GF-D8 (cell line): ENCODE results near the gene APPL2.
A peak's percentile ranks its signal among the peaks of the same experiment; 100 is the strongest.

Experiments used
- DNase-seq: peaks from one replicate; lab custom pipeline; 2025; lab: John Stamatoyannopoulos, UW

The APPL2 gene

DNA sequence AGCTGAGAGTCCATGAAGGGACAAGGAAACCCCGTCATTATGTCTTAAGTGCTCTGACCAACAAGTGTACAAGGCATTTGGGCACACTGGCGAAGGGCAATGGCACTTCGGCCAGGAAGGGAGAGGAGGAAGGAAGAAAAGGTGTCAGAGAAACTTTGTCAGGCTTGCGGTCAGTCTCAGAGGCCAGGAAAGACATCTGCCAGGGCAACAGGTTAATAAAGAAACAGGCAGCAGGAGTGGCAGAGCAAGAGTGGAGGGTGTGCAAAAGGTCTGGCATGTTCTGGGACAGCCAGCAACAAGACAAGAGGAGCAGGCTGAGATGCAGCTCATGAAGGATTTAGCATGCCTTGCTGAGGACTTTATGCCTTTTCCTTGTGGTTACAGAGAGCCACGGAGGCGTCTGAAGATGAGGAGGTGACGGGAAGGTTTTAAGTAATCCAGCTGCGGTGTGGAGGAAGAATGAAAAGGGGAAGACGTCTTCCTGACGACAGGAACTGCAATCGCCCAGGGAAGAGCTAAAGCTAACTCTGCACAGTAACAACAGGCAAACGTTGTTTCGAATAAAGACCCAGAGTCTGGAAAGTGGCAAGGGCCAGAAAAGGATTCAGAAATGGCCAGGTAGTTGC, 13.1 kb downstream of the APPL2 start:
- DNase-seq, result peak; percentile 20

DNA sequence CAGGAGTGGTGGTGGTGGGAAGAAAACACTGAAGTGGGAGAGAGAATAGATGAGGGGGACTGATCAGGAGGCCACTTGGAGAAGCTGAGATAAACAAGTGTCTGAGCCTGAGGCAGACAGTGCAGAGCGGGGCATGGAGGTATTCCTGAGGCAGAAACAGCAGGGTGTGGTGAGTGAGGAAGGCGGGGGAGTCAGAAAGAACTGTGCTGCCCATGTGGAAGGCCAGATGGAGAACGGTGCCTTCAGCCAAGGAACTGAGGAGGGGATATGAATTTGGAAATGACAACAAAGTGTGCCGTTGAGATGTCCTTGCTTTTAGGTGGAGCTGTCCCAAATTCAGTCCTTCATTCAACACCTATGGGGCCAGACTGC, 13.7 kb downstream of the APPL2 start:
- no peak for DNase-seq

DNA sequence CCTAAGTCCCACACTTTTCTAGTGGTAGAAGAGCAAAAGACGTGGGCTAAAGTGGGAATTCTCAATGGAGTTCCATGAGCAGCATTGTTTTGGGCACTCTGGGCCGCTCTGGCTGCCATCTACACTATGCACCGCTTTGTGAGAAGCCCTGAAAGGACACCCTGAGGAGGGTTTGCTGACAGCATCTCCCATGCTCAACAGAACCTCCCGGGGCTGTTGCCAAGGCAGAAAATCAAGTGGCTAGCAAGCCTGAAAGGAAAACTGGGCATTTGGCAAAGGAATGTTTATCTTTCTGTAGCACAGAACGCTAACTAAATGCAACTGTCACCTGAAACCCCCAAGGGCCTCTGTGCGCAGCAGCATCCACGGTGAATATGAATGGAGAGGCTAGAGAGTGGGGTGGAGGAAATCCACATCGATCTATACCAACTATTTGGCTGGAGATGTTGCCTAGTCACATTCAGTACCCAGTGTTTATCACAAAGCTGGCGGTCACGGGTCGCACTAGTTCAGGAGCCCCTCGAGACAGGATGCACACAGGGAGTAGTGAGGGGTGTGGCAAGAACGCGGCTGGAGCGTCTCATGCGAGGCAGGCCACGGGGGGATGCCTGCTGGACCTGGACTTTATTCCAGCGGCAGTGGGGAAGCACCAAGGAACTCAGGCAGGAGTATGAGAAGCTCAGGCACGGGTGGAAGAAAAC, 14.2 kb downstream of the APPL2 start:
- DNase-seq, result no peak

DNA sequence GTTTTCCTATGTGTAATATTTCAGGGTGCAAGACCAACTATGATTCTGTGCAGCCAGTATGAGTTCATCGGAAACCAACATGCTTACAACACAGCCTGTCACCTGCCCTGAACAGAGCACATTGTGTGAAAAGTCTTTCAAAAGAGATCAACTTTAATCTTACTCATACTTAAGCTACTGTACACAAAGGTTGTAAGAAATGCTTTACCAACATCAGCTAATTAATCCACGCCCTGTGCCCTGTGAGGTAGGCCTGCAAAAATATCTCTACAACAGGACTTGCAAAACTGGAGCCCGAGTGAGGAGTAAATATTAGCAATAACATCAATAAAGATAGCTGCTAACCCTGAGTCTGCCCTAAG, 15.1 kb downstream of the APPL2 start:
- no peak for DNase-seq

DNA sequence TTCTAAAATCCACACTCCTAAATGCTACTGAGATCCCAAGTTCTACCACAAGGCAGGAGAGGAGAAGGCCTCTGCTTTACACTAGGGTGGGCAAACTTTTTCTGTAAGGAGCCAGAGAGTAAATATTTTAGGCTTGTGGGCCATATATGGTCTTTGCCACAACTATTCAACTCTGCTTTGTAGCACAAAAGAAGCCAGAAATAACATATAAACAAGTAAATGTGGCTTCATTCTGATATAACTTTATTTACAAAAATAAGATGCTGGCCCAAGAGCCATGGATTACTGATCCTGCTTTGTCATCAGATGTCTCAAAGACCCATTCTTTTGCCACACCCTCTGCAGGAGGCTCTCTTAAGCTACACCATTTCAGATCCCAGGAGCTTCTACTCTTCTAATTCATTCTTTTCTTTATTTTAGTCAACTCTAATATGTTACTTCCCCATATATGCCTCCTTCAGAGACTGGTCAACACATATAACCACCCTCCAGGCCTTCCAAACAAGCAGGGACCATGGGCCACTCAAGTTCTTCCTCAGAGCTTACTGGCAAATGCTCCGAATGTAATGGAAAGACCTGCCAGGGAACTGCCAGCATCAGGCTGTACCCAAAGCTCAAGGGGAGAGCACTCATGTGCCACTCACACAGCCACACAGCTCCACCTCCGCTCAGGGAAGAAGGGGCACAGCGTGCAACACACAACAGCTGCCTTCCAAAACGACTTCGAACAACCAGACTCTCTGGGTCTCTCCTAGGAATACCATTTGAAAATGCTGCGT, 15.6 kb downstream of the APPL2 start:
- no peak for DNase-seq

DNA sequence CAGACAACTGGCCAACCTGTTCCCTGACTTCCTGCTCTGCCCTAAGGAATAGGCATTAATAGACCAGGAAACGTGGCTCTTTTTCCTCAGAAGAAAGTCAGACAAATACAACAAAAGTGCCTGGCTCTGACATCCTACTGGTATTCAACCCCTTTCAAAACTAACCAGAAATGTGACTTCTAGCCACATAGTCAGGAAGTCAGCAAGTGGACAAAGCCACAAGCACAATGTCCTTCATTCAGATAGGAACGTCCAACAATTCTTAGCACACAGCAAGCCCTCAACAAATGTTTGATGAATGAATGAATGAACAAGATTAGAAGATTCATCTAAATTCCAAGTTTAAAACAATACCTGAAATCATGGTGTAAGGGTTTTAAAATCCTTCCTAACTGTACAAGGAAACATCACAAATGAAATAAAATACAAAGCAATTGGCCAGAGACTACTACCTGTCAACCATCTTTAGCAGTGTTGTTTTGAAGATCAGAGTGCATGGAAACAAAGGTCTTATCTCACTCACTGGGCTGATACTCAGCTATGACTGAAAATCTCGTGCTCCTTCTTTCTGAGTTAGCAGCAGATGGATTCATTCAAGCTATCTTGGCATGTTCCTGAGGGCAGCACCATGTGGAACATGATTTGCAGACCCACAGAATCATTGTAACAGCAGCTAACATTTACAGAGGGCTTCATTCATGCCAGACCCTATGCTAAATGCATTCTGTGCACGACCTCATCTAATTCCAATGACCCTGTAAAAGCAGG, 16.5 kb downstream of the APPL2 start:
- no peak for DNase-seq

DNA sequence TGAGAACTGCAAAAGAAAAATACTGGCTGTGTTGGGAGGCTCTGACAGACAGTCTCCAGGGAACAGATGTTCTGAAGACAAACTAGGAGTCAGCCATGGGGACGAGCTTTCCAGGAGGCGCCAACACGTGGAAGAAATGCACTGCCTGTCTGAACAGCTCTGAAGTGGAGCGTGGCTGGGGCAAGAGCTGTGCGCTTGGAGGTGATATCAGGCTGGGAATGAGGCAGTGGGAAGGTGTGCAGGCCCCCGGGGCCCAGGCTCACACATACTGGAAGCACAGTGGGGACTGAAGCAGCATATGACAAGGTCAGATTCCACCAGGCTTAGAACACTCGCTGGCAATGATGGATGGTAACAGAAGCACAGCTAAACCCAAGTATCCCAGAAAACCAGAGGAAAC, 17.5 kb downstream of the APPL2 start:
- DNase-seq, result no peak

DNA sequence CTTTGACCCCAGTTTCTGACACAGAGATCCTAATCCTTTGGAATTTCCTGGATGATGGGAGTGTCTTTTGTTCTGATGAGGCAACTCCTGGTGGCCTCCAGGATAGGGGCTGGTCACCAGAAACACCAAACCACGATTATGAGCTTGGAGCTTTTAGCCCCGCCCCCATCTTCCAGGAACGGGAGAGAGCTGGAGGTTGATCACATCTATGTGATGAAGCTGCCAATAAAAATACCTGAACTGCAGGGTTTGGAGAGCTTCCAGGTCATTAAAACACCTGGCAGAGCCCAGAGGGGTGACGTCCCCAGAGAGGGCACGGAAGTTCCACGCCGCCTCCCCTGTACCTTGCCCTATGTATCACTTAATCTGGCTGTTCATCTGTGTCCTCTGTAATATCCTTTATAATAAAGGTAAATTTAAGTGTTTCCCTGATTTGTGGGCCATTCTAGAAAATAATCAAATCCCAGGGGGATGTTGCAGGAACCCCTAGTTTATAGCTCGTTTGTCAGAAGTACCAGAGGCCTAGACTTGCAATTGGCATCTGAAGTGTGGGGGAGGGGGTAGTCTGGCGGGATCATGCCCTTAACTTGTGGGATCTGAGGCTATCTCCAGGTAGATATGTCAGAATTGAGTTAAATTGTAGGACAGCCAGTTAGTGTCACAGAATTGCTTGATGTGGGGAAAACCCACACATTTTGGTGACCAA, 21.2 kb downstream of the APPL2 start:
- DNase-seq, result no peak

DNA sequence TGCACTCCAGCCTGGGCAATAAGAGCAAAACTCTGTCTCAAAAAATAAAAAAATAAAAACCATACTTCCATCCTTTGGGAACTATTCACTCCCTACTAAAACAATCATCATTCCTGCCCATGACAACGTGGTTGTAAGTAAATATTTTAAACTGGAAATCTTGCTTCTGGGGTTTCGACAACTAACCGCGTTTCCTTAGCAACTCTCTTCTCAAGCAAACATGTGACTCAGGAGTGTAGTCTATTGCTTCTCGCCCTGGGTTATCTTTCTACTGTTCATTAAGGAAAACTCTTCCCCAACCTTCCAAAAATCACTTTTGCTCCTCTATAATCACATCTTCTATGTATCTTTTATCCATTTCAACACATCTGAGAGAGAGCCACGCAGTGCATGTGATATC, 21.8 kb downstream of the APPL2 start:
- DNase-seq, result no peak

DNA sequence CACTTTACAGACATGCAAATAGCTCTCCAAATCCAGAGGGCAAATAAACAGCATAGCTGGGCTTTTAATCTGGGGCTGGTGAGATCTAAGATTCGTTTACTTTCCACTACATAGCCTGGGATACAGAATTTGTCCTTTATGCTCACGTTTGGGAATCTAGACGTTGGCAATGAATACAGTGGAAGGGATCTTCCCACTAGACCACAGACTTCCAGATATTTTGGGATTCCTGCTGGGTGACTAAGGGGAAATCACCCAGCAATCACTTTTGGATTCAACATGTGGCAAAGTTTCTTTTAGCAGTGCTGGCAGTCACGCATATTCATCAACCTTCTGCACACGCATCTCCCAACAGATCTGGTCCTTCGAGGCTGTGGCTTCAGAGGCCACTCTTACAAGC, 23.5 kb downstream of the APPL2 start:
- DNase-seq, result no peak

DNA sequence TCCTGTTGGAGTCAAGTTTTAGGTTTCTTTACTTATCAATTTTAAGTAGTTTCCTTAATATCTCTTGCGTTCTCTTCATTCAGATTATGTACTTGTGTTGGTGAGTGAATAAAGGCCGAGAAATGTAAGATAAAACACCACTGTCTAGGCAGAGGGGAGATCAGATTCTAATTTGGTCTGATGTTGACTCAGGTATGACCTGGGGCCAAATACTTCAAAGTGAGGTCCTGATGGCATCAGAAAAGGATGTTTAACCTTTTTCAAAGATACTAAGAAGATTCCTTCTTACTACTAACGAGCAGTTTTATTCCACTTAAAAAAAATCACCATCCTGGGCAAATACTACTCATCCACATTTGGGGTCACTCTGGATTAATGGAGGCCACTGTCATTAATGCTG, 26.9 kb downstream of the APPL2 start:
- no peak for DNase-seq

DNA sequence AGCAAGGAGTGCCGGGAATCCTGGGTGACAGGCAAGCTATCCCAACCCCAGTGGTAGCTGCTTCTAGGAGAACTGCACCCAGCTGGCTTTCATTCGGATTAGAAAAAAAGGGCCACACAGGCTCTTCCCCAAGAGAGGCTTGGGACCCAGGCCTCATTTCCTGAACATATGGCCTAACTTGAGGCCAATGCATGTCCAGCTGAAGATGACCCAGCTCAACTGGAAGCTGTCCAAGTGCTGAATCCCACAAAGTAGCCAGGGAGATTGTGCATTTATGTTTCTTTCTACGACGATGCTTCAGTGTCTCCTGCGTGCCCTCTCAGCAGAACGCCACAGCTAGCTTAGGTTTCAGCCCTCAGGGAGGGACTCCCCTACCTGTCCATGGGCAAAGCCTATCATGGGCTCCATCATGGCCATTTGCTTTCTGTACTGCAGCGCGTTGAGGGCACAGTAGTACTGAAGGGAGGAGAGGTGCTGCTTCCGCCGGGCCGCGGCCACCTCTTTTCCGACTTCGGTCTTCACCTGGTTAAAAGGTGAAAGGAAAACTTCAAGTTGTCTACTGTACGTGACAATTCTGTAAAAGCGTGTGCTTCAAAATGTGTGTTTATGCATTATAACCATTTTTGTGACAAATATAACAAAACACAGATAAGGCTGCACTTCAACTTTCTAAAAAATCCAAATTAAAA, 29.1 kb downstream of the APPL2 start:
- DNase-seq, result no peak

DNA sequence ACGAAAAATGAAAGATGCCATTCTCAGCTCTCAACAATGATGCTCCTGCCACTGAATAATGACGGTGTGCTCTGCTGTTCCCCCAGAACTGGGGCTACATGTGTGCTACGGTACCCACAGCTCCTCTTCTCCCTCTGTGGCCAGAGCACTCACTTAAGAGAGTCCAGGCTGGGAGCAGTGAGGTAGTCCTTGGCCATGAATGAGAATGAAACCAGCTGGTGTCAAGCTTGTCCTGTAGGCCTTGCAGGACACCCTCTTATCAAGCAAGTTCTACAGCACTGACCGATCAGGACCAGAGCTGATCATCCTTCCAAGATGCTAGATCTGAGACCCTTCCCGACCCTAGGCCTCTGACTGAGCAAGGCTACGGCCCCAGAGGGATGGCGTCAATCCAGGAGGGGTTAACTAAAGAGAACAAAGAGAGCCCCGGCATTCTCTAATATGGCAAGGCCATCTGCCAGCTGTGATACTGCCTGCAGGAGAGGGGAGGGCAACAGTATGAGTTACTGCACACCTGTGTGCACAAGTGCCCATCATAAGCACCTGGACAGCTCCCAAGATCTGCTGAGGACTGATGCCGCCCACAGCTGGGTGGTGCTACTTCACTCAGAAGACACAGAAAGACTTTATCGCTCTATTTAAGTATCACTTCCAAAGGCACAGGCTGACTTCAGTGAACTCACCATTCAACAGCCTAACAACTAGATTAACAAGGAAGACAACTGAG, 30.5 kb downstream of the APPL2 start:
- no peak for DNase-seq

DNA sequence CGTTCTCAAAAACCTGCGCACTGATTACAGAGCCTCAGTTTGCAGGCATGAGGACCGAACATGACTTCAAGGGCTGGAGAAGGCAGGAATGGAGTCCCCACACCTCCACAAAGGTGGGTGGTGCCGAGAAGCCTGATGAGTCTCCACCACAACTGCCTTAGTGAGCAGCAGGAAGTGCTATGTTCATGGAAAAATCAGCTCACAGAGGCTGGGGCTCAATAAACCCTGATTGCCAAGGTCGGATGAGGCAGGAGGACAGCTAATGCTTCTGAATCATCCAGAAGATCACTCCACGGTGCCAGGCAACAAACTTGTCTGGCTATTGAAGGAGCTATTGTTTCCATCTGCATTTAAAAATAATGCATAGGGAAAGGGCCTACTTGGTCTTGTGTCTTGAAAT, 31.1 kb downstream of the APPL2 start:
- no peak for DNase-seq

DNA sequence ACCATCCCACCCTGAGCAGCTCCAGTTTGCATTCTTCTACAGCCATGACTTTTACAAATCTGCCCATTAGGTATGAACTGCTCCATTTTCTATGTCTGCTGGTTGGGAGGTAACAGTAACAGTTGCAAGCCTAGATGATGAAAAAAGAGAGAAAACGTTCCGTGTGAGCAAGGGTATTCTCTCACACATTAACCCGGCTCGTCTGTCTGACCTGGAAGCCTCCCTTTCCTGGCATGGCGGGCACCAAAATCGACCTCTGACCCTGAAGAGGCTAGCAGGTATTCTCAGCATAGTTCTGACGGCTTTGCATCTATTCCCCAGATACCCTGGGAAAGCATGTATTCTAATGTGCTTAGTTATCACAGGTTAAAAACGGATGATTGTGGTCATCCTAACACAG, 31.8 kb downstream of the APPL2 start:
- no peak for DNase-seq

DNA sequence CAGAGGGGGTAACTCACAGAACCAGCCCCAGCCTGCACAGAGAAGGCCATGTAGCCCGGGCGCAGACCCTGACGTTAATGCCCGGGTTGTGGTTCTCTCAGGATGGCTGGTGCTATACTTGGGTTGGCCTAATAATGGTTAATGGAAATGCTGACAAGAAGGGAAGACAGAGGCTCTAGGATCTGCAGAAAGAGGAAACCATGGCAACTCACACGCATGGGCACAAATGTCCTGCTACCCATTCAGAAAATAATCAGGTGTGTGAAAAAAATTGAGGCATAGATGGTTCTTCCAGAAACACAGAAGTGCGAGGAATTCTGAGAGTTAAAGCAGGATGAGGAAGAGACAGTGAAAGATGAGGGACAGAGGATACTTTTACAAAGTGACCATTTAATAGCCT, 33.8 kb downstream of the APPL2 start:
- no peak for DNase-seq

DNA sequence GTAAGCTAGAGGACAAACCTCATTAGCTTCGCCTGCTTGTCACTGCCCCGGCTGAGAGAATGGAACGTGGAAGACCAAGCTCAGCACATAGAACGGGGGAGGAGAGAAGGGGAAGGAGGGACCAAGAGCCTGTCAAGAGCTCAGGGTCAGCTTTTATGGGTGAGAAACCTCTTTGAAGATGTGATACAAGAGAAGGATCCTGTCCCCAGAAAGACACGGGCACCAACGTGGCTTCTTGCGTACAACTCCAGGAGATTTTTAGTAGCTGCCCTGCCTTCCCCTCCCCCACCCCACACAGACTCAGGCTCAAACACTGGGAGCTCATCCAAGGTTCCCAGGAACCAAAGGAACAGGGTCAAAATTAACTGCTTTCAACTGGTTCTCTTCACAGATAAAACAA, 34.7 kb downstream of the APPL2 start:
- no peak for DNase-seq

DNA sequence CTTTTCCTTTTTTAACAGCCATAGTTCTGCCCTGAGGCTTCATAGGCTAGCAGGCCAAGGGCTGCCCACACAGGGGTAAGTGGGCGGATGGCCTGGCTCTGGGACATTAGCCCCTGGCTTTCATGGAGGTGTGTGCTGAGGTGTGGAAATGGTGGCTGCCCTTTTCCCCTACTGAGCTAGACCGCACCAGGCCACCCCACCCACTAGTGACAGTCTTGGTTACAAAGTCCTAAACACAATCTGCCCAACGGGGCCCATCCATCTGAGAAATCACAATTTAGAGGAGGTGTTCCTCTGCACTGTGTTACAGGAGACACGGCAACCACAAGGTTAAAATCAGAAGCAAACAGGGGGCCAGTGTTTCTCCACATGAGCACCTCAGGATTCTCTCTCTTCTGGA, 35.6 kb downstream of the APPL2 start:
- no peak for DNase-seq

DNA sequence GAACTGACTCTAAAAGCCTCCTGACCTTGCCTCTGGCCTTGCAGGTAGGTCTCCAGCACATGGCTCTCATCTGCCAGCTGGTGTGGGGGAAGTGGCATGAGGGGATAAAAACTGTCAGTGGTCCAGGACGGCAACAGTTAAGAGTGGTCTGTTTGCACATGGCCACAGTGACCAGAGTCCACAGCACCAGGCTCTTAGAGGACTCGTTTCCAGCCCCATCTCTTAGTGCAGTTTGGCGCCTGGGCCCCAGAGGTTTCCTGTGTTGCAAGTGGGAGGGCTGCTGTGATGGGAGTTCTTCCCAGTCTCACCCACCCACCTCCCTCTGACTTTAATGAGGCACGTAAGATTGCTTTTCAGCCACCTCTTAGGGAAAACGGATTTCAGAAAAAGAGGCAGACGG, 37.0 kb downstream of the APPL2 start:
- DNase-seq, result no peak

DNA sequence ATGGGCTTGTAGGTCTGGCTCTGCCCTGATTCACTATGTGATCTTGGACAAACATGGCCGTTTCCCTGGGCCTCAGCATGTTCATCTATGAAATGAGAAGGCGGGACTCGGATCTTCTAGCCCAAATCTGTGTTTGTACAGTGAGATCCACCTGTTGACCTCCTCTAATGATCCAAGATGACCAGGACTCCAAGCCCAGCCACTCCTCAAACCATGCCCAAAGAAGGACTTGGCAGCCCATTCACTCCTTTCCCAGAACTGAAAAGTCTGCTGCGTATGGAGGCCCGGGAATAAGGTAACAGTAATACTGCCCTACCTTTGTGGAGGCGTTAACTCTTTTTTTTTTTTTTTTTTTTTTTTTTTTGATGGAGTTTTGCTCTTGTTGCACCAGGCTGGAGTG, 39.9 kb downstream of the APPL2 start:
- no peak for DNase-seq

DNA sequence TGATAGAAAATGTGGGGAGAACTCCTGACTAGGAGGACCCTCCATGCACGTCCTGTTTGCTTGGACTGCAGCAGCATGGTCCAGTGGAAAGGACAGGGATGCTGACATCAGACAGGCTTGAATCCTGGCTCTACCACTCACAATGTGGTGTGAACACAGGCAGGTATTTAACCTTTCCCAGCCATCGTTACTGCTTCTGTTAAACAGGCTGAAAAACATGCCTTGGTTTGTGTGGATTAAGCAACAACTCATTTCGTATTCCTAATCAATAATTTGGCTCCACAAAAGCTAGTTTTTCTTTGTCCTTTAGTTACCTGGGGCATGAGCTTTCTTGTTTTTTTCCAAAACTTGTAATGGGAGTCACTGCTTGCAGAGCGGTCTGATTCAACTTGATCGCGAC, 41.0 kb downstream of the APPL2 start:
- DNase-seq, result no peak
